ENCODE data around the gene PMS2. TPM values are rescaled to one million over a fixed set of nuclear protein-coding genes. Genes with fewer than 3 reads are reported as not detected.

PMS2 gene
- total and polyA plus RNA-seq, 10 of the 15 experiments (the other 5 are each of a cell fraction or from before 2014, with no cell fraction given) = 3.6 to 25.4 (median 18.0) TPM

GRCh38 chr7:6057316-6058129, 48.7 kb upstream of the PMS2 start (continued):
- TF ChIP-seq, protein P1, sequence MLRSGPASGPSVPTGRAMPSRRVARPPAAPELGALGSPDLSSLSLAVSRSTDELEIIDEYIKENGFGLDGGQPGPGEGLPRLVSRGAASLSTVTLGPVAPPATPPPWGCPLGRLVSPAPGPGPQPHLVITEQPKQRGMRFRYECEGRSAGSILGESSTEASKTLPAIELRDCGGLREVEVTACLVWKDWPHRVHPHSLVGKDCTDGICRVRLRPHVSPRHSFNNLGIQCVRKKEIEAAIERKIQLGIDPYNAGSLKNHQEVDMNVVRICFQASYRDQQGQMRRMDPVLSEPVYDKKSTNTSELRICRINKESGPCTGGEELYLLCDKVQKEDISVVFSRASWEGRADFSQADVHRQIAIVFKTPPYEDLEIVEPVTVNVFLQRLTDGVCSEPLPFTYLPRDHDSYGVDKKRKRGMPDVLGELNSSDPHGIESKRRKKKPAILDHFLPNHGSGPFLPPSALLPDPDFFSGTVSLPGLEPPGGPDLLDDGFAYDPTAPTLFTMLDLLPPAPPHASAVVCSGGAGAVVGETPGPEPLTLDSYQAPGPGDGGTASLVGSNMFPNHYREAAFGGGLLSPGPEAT (IDR thresholded peaks at IDR 0.05; ENCODE audit: low read depth) = 0 out of 2 replicates have a peak, but pooled peaks have one; percentile 13
- TF ChIP-seq BHLHE40 (IDR thresholded peaks at IDR 0.05; ENCODE audit: borderline replicate concordance in 1 of 2, low read depth in 2 of 2, low read length in 1 of 2) = peak; percentile 39 to 82; a peak in 2 of 4 replicates
- TF ChIP-seq, protein P2, sequence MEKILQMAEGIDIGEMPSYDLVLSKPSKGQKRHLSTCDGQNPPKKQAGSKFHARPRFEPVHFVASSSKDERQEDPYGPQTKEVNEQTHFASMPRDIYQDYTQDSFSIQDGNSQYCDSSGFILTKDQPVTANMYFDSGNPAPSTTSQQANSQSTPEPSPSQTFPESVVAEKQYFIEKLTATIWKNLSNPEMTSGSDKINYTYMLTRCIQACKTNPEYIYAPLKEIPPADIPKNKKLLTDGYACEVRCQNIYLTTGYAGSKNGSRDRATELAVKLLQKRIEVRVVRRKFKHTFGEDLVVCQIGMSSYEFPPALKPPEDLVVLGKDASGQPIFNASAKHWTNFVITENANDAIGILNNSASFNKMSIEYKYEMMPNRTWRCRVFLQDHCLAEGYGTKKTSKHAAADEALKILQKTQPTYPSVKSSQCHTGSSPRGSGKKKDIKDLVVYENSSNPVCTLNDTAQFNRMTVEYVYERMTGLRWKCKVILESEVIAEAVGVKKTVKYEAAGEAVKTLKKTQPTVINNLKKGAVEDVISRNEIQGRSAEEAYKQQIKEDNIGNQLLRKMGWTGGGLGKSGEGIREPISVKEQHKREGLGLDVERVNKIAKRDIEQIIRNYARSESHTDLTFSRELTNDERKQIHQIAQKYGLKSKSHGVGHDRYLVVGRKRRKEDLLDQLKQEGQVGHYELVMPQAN (conservative IDR thresholded peaks at IDR 0.05) = no peak
- no peak for TF ChIP-seq RCOR1 (conservative IDR thresholded peaks at IDR 0.05; ENCODE audit: low read depth, low read length)

- ChIA-PET CTCF (interaction anchor here (1.0 to 1.5 kb wide), 5 partner anchors 8 to 293 kb away, joined by 3 to 4 read pairs (median 4); no protein-coding TSS in a partner anchor), SMC1A (ENCODE audit: uncharacterized antibody, unreplicated experiment) (interaction anchor here (0.7 to 1.9 kb wide), 3 partner anchors 11 to 52 kb away, joined by 3 to 6 read pairs (median 5); no protein-coding TSS in a partner anchor), POLR2A (interaction anchor here (0.7 to 1.3 kb wide), 4 partner anchors 9 to 49 kb away, joined by 3 to 5 read pairs (median 4); partner anchors contain the start of genes AIMP2 and PMS2), RAD21 (ENCODE audit: unreplicated experiment) (interaction anchor here (0.7 to 2.0 kb wide), 4 partner anchors 47 to 267 kb away, joined by 3 to 7 read pairs (median 4); partner anchors contain the start of genes AIMP2 and PMS2)
- Histone ChIP-seq H3K27me3 (replicated peaks in 1 of 2; ENCODE audit: control insufficient read depth in 2 of 2, insufficient read depth in 2 of 2, low read length in 1 of 2) (no peaks in the 10 kb centered on the region), H3K36me3 (ENCODE audit: control insufficient read depth in 2 of 2, insufficient read depth in 2 of 2, low read length in 1 of 2) (no peaks in the 10 kb centered on the region; a peak in 1 of 4 replicates), H3K4me3 (no peak overlapping the region), H2AFZ (ENCODE audit: control insufficient read depth, low read depth, low read length) (no peak overlapping the region), H3K4me2 (ENCODE audit: control insufficient read depth, insufficient read depth) (no peak overlapping the region), H3K79me2 (ENCODE audit: control insufficient read depth, insufficient read depth, low read length) (peaks cover 27% of the 10 kb centered on the region), H3K27ac (ENCODE audit: control insufficient read depth, insufficient read depth) (no peak overlapping the region), H4K20me1 (ENCODE audit: control insufficient read depth, insufficient read depth) (no peaks in the 10 kb centered on the region), H3K9ac (ENCODE audit: control insufficient read depth, insufficient read depth, low read length) (no peak overlapping the region; the same call in 1 of the 2 replicates), H3K4me1 (ENCODE audit: control insufficient read depth, insufficient read depth, low read length) (no peaks in the 10 kb centered on the region), H3K9me3 (replicated peaks; ENCODE audit: control insufficient read depth, insufficient read depth, low read length) (no peaks in the 10 kb centered on the region)
- BruUV-seq (replicated peaks) = no TSS peak
- WGBS (ENCODE audit: insufficient coverage, insufficient replicate concordance, low lambda C conversion rate, missing lambda C conversion rate) = 31% methylated on average over 1 of the region's 1 CpG
- no peak for DNase-seq (ENCODE audit: low read depth, low spot score)
- in situ Hi-C loops (cut with MboI) = no loop called here
- intact Hi-C loops (cut with micrococcal nuclease; ENCODE audit: unreplicated experiment) = no loop called here
- peak; percentile 17; the same call in 2 of the 3 replicates for ATAC-seq
- FAIRE-seq = no peak
- TF ChIP-seq, protein P3, sequence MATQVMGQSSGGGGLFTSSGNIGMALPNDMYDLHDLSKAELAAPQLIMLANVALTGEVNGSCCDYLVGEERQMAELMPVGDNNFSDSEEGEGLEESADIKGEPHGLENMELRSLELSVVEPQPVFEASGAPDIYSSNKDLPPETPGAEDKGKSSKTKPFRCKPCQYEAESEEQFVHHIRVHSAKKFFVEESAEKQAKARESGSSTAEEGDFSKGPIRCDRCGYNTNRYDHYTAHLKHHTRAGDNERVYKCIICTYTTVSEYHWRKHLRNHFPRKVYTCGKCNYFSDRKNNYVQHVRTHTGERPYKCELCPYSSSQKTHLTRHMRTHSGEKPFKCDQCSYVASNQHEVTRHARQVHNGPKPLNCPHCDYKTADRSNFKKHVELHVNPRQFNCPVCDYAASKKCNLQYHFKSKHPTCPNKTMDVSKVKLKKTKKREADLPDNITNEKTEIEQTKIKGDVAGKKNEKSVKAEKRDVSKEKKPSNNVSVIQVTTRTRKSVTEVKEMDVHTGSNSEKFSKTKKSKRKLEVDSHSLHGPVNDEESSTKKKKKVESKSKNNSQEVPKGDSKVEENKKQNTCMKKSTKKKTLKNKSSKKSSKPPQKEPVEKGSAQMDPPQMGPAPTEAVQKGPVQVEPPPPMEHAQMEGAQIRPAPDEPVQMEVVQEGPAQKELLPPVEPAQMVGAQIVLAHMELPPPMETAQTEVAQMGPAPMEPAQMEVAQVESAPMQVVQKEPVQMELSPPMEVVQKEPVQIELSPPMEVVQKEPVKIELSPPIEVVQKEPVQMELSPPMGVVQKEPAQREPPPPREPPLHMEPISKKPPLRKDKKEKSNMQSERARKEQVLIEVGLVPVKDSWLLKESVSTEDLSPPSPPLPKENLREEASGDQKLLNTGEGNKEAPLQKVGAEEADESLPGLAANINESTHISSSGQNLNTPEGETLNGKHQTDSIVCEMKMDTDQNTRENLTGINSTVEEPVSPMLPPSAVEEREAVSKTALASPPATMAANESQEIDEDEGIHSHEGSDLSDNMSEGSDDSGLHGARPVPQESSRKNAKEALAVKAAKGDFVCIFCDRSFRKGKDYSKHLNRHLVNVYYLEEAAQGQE (IDR thresholded peaks at IDR 0.05; ENCODE audit: low read depth, low read length) = no peak
- TF ChIP-seq FOXM1 (IDR thresholded peaks at IDR 0.05; ENCODE audit: low read depth, low read length) = peak; percentile 25; the same call in 1 of the 2 replicates
- TF ChIP-seq NR2F1 (conservative IDR thresholded peaks at IDR 0.05) = no peak
- TF ChIP-seq ATF7 (IDR thresholded peaks at IDR 0.05; ENCODE audit: low read depth) = peak; percentile 81
- TF ChIP-seq MEF2B (IDR thresholded peaks at IDR 0.05; ENCODE audit: partially characterized antibody, poor library complexity, severe bottlenecking) = no peak
- no peak for TF ChIP-seq SMAD1 (IDR thresholded peaks at IDR 0.05; ENCODE audit: low read depth, partially characterized antibody)
Observed at GRCh38 chr7:6056616-6057015, 47.8 kb upstream of the PMS2 start.
